ENCODE results near the gene TLCD3A.

Gene TLCD3A

GRCh38 chr17:781805-782731 lies 49.7 kb downstream of the TLCD3A start, which contains the start of the genes GLOD4 and MRM3:
Gene GLOD4, minus strand, starts transcription at chr17:782280. Its CDS starts 25 bp downstream, at chr17:782255.
Gene MRM3, plus strand, starts transcription at chr17:782353. Its CDS starts 26 bp downstream, at chr17:782379.
- TF ChIP-seq CTCF (IDR thresholded peaks at IDR 0.05), result no peak

- no peak for TF ChIP-seq CTCF (IDR thresholded peaks at IDR 0.05)
Measured at GRCh38 chr17:784143-784542, 51.7 kb downstream of the TLCD3A start.

GRCh38 chr17:787641-788221 lies 55.3 kb downstream of the TLCD3A start:
- TF ChIP-seq CTCF (IDR thresholded peaks at IDR 0.05), result no peak

- TF ChIP-seq CTCF (IDR thresholded peaks at IDR 0.05), result no peak
Measured at GRCh38 chr17:788551-788950, 56.2 kb downstream of the TLCD3A start.

GRCh38 chr17:789160-789840 lies 56.9 kb downstream of the TLCD3A start:
- no peak for TF ChIP-seq CTCF (IDR thresholded peaks at IDR 0.05)

- TF ChIP-seq CTCF (IDR thresholded peaks at IDR 0.05), result no peak
Measured at GRCh38 chr17:791829-792228, 59.4 kb downstream of the TLCD3A start.

GRCh38 chr17:792277-792676 lies 59.9 kb downstream of the TLCD3A start:
- no peak for TF ChIP-seq CTCF (IDR thresholded peaks at IDR 0.05)

All from LNCAP (cell line).